Suprapubic skin (tissue), 4 donors: ENCODE results near the gene BSG. TPM values are rescaled to one million over a fixed set of nuclear protein-coding genes. Genes with fewer than 3 reads are reported as not detected.
"Not testable (repeated sequence)": the region's sequence is repeated elsewhere in the genome, so short reads cannot be mapped to it uniquely, and the experiment has no call there.

Source experiments
- DNase-seq, 2 donors: peaks; one replicate each; pipeline ENCODE4 v3.0.0-alpha.2; 2019; ENCODE audit warnings: low spot score in 2 of 2
- H3K27ac ChIP-seq: fragments of 200-600 bp; sonication (generic); one replicate; pipeline ENCODE4 v1.5.1; 2019
- H3K27me3 ChIP-seq: fragments of 200-600 bp; sonication (generic); one replicate; pipeline ENCODE4 v1.5.1; 2019
- H3K36me3 ChIP-seq: fragments of 200-600 bp; sonication (generic); one replicate; pipeline ENCODE4 v1.5.1; 2019
- H3K4me1 ChIP-seq: fragments of 200-600 bp; sonication (generic); one replicate; pipeline ENCODE4 v1.5.1; 2019
- H3K4me3 ChIP-seq: fragments of 200-600 bp; sonication (generic); one replicate; pipeline ENCODE4 v1.5.1; 2019; ENCODE audit warnings: mild to moderate bottlenecking
- H3K9me3 ChIP-seq: fragments of 200-600 bp; sonication (generic); one replicate; pipeline ENCODE4 v1.5.1; 2019
- EP300 ChIP-seq: sonication (generic); formaldehyde crosslinking; IDR thresholded peaks from one replicate; pipeline ENCODE4 v1.6.1; 2017; ENCODE audit warnings: antibody characterized with exemption
- POLR2A ChIP-seq, 2 donors: fragments of 450-650 bp; IDR thresholded peaks; one replicate each; pipeline ENCODE4 v1.6.1; 2017; ENCODE audit warnings: antibody characterized with exemption in 2 of 2, mild to moderate bottlenecking in 2 of 2, moderate library complexity in 2 of 2
- POLR2AphosphoS5 ChIP-seq, 3 donors: sonication (generic); formaldehyde crosslinking; IDR thresholded peaks; one replicate each; pipeline ENCODE4 v1.6.1; 2017; ENCODE audit warnings: antibody characterized with exemption in 3 of 3
- WGBS: methylation state at CpG from one replicate; pipeline ENCODE4 v1.1.5; 2018; 5-methylcytosine and 5-hydroxymethylcytosine counted together
- total RNA-seq, 4 donors: library from RNA; depleted of rRNA; stranded (reverse); fragments of >200 nt; gene quantifications; one replicate each; pipeline ENCODE4 v1.1.0, GENCODE V29; 2016
- TF ChIP-seq, protein P1 (sequence below), 2 donors: fragments of 200-600 bp in 1 of 2; fragments of 450-650 bp in 1 of 2; sonication (generic) in 1 of 2; IDR thresholded peaks; one replicate each; pipeline ENCODE4 v1.5.1; 2016 to 2019; ENCODE audit warnings: antibody characterized with exemption in 2 of 2, mild to moderate bottlenecking in 1 of 2, moderate library complexity in 1 of 2

BSG gene
- total RNA-seq, 4 donors from 2014 or later, result 265 to 314 (median 285) TPM

- Histone ChIP-seq H3K4me1 (no peaks in the 10 kb centered on the region), H3K9me3 (no peaks in the 10 kb centered on the region), H3K27me3 (peaks cover 7% of the 10 kb centered on the region), H3K36me3 (no peaks in the 10 kb centered on the region), H3K4me3 (no peak overlapping the region), H3K27ac (no peak overlapping the region)
- TF ChIP-seq, protein P1, sequence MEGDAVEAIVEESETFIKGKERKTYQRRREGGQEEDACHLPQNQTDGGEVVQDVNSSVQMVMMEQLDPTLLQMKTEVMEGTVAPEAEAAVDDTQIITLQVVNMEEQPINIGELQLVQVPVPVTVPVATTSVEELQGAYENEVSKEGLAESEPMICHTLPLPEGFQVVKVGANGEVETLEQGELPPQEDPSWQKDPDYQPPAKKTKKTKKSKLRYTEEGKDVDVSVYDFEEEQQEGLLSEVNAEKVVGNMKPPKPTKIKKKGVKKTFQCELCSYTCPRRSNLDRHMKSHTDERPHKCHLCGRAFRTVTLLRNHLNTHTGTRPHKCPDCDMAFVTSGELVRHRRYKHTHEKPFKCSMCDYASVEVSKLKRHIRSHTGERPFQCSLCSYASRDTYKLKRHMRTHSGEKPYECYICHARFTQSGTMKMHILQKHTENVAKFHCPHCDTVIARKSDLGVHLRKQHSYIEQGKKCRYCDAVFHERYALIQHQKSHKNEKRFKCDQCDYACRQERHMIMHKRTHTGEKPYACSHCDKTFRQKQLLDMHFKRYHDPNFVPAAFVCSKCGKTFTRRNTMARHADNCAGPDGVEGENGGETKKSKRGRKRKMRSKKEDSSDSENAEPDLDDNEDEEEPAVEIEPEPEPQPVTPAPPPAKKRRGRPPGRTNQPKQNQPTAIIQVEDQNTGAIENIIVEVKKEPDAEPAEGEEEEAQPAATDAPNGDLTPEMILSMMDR (IDR thresholded peaks at IDR 0.05), result no peak
- no peak for TF ChIP-seq EP300
- TF ChIP-seq POLR2AphosphoS5 (IDR thresholded peaks at IDR 0.05), result no peak
- TF ChIP-seq POLR2A (IDR thresholded peaks at IDR 0.05), result no peak
- 93% methylated on average over 28 of the region's 28 CpGs for WGBS
- DNase-seq, result no peak
These were observed 28.9 kb downstream of the BSG start for GRCh38 chr19:601310-601709.

DNA sequence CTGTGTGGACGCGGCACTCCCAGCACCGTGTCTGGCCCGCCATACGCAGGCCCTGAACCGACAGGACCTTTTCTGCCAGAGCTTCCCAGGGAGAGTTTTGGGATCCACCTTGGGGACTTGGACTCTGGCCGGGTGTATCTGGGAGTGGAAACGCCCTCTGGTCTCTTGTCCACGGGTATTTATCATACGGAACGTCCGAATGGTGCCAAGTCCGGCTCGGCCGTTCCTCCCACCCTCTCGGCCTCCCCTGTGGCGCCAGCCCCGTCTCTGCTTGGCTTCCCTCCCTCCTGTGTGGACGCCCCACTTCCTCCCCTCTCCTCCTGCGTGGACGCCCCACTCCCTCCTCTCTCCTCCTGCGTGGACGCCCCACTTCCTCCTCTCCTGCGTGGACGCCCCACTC is 29.4 kb downstream of the BSG start:
- Histone ChIP-seq H3K27me3 (peaks cover 2% of the 10 kb centered on the region), H3K27ac (no peak overlapping the region), H3K4me3 (no peak overlapping the region), H3K36me3 (no peaks in the 10 kb centered on the region), H3K4me1 (no peaks in the 10 kb centered on the region), H3K9me3 (no peaks in the 10 kb centered on the region)
- no peak for TF ChIP-seq POLR2A (IDR thresholded peaks at IDR 0.05)
- no peak for TF ChIP-seq POLR2AphosphoS5 (IDR thresholded peaks at IDR 0.05)
- TF ChIP-seq EP300, result no peak
- TF ChIP-seq, protein P1 (IDR thresholded peaks at IDR 0.05), result no peak
- DNase-seq, result no peak
- 89% methylated on average over 25 of the region's 25 CpGs for WGBS

DNA sequence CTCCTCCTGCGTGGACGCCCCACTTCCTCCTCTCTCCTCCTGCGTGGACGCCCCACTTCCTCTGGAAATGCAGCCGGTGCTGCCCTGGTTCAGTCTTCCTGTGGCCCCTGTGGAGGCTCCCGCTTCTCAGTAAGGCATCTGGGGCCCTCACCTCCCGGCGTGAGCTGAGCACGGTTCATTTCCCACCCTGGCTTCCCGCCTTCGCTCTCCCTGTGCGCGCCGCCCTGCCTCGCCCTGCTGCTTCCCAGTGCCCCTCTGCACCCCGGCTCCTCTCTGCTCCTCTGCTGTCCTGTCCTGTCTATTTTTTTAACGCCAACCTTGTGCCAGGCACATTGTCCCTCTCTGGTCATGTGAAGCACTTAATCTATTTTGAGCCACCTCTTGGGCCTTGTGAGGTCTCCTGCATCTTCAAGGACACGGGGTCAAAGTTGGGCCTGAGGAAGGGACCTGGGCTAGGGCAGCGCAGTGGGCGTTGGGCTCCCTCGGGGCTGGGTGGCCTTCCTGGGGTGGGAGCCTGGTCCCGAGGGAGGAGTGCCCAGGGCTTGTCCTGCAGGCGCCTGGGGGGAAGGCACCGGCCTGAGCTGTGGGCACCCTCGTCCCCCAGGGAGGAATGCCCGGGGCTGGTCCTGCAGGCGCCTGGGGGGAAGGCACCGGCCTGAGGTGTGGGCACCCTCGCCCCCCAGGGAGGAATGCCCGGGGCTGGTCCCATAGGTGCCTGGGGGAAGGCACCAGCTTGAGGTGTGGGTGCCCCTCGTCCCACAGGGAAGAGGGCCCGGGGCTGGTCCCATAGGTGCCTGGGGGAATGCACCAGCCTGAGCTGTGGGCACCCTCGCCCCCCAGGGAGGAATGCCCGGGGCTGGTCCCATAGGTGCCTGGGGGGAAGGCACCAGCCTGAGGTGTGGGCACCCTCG is 30.2 kb downstream of the BSG start:
- no peak overlapping the region for H3K27ac ChIP-seq
- TF ChIP-seq POLR2AphosphoS5 (IDR thresholded peaks at IDR 0.05) (no peak), POLR2A (IDR thresholded peaks at IDR 0.05) (no peak), EP300 (no peak)
- TF ChIP-seq, protein P1 (IDR thresholded peaks at IDR 0.05), result no peak
- no peaks in the 10 kb centered on the region for H3K4me1 ChIP-seq
- no peaks in the 10 kb centered on the region for H3K36me3 ChIP-seq
- no peak overlapping the region for H3K4me3 ChIP-seq
- H3K9me3 ChIP-seq, result no peaks in the 10 kb centered on the region
- WGBS, result 89% methylated on average over 23 of the region's 35 CpGs
- no peak for DNase-seq
- H3K27me3 ChIP-seq, result no peaks in the 10 kb centered on the region

DNA sequence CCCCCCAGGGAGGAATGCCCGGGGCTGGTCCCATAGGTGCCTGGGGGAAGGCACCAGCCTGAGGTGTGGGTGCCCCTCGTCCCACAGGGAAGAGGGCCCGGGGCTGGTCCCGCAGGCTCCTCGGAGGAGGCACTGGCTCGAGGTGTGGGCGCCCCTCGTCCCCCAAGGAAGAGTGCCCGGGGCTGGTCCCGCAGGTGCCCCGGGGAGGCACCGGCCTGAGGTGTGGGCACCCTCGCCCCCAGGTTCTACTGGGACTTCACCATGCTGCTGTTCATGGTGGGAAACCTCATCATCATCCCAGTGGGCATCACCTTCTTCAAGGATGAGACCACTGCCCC is 30.9 kb downstream of the BSG start:
- not testable (repeated sequence) for H3K4me3 ChIP-seq, H3K27me3 ChIP-seq, DNase-seq, H3K36me3 ChIP-seq, H3K9me3 ChIP-seq, H3K4me1 ChIP-seq, H3K27ac ChIP-seq
- 84% methylated on average over 6 of the region's 13 CpGs for WGBS

DNA sequence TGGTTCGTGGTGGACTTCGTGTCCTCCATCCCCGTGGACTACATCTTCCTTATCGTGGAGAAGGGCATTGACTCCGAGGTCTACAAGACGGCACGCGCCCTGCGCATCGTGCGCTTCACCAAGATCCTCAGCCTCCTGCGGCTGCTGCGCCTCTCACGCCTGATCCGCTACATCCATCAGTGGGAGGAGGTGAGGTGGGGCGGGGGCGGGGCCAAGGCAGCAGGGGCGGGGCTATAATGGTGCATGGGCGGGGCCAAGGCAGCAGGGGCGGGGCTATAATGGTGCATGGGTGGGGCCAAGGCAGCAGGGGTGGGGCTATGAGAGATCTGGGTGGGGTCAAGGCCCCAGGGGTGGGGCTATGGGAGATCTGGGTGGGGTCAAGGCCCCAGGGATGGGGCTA is 31.4 kb downstream of the BSG start:
- H3K9me3 ChIP-seq, H3K27ac ChIP-seq, DNase-seq, H3K4me1 ChIP-seq, H3K4me3 ChIP-seq, H3K27me3 ChIP-seq, H3K36me3 ChIP-seq: not testable (repeated sequence)
- 92% methylated on average over 2 of the region's 20 CpGs for WGBS

- 85% methylated on average over 11 of the region's 11 CpGs for WGBS
- DNase-seq, result no peak
- H3K27ac ChIP-seq, result no peak overlapping the region
- no peak for TF ChIP-seq EP300
- TF ChIP-seq, protein P1 (IDR thresholded peaks at IDR 0.05), result no peak
- no peak for TF ChIP-seq POLR2AphosphoS5 (IDR thresholded peaks at IDR 0.05)
- no peak for TF ChIP-seq POLR2A (IDR thresholded peaks at IDR 0.05)
- no peak overlapping the region for H3K4me3 ChIP-seq
- no peaks in the 10 kb centered on the region for H3K9me3 ChIP-seq
- H3K27me3 ChIP-seq, result peaks cover 8% of the 10 kb centered on the region
- H3K4me1 ChIP-seq, result peaks cover 3% of the 10 kb centered on the region
- H3K36me3 ChIP-seq, result no peaks in the 10 kb centered on the region
These were observed 32.0 kb downstream of the BSG start for GRCh38 chr19:604355-604754.

DNA sequence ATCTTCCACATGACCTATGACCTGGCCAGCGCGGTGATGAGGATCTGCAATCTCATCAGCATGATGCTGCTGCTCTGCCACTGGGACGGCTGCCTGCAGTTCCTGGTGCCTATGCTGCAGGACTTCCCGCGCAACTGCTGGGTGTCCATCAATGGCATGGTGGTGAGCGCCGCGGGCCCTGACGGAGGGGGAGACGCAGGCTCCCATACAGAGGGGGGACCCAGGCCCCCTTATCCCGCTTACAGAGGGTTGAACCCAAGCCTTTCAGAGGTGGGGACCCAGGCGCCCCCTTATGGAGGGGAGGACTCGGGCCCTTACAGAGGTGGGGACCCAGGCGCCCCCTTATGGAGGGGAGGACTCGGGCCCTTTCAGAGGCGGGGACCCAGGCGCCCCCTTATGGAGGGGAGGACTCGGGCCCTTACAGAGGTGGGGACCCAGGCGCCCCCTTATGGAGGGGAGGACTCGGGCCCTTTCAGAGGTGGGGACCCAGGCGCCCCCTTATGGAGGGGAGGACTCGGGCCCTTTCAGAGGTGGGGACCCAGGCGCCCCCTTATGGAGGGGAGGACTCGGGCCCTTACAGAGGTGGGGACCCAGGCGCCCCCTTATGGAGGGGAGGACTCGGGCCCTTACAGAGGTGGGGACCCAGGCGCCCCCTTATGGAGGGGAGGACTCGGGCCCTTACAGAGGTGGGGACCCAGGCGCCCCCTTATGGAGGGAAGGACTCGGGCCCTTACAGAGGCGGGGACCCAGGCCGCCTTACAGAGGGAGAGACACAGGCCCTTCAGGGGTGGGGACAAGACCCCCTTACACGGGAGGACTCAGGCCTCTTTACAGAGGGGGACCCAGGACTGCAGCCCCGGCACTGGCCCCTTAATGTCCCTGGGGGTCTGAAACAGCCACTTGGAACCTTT is 32.9 kb downstream of the BSG start:
- not testable (repeated sequence) for H3K4me3 ChIP-seq, H3K36me3 ChIP-seq, H3K9me3 ChIP-seq, H3K27ac ChIP-seq, DNase-seq
- Histone ChIP-seq H3K4me1 (peaks cover 12% of the 10 kb centered on the region), H3K27me3 (peaks cover 11% of the 10 kb centered on the region)
- WGBS, result 83% methylated on average over 9 of the region's 34 CpGs
